A549 (cell line): ENCODE measurements around the gene EXOG. TPM values are rescaled to one million over a fixed set of nuclear protein-coding genes. Genes with fewer than 3 reads are reported as not detected.

Experiments
- ATAC-seq, 2 experiments: fragments of 200-7000 bp in 1 of 2; fragments of >200 bp in 1 of 2; cut with Nextera tagmentation in 1 of 2; cut with Tn5 transposase in 1 of 2; 3 replicates each; pipeline versions ENCODE4 v1.8.0 to v1.9.1; 2018 to 2020; ENCODE audit warnings: mild to moderate bottlenecking in 1 of 2, moderate library complexity in 1 of 2
- CTCF ChIA-PET: fragments of 300-600 bp; sonication (Branson Sonifier 250); formaldehyde crosslinking; extraction: SDS; loops from one replicate; lab custom pipeline; 2021; ENCODE audit warnings: antibody characterized with exemption, inconsistent platforms; lab: Yijun Ruan, JAX
- POLR2A ChIA-PET: fragments of 350-600 bp; formaldehyde crosslinking; extraction: SDS; loops from one replicate; lab custom pipeline; 2021; ENCODE audit warnings: antibody characterized with exemption, inconsistent platforms; lab: Yijun Ruan, JAX
- DNase-seq, 2 experiments: peaks; one replicate each; pipeline versions ENCODE4 v3.0.0 to v3.0.0-alpha.2; 2011 to 2016; ENCODE audit warnings: low read depth in 1 of 2, low spot score in 1 of 2
- FAIRE-seq: peaks from 2 replicates; lab custom pipeline; 2011; peaks lifted over from hg19 to GRCh38; lab: Jason Lieb, UNC
- H3K27ac ChIP-seq, 2 experiments: fragments of >200 bp; sonication (Bioruptor Twin); formaldehyde crosslinking; 3 replicates each; pipeline ENCODE4 v1.5.1; 2016 to 2017
- H3K4me1 ChIP-seq: fragments of >200 bp; sonication (Bioruptor Twin); formaldehyde crosslinking; 3 replicates; pipeline ENCODE4 v1.6.1; 2016
- H3K4me2 ChIP-seq: fragments of >200 bp; sonication (Bioruptor Twin); formaldehyde crosslinking; 3 replicates; pipeline ENCODE4 v1.6.1; 2016
- H3K4me3 ChIP-seq: fragments of >200 bp; sonication (Bioruptor Twin); formaldehyde crosslinking; 3 replicates; pipeline ENCODE4 v1.5.1; 2016
- H3K9me3 ChIP-seq: fragments of >200 bp; sonication (Bioruptor Twin); formaldehyde crosslinking; 3 replicates; pipeline ENCODE4 v1.6.1; 2016
- CBX8 ChIP-seq: fragments of 200-600 bp; sonication (generic); IDR thresholded peaks from 2 replicates; pipeline ENCODE4 v1.6.1; 2016
- CHD4 ChIP-seq: fragments of 200-600 bp; sonication (generic); IDR thresholded peaks from 2 replicates; pipeline ENCODE4 v1.6.1; 2016; ENCODE audit warnings: antibody characterized with exemption, mild to moderate bottlenecking, borderline replicate concordance
- EHF ChIP-seq: fragments of 250-450 bp; sonication (Bioruptor Pico); IDR thresholded peaks from 2 replicates; pipeline ENCODE4 v1.5.0; 2020; ENCODE audit warnings: mild to moderate bottlenecking
- EP300 ChIP-seq, 2 experiments: fragments of >200 bp; sonication (Bioruptor Twin); formaldehyde crosslinking; IDR thresholded peaks; 2 replicates in 1 of 2; 3 replicates in 1 of 2; pipeline ENCODE4 v1.6.1; 2016 to 2017
- ESRRA ChIP-seq: fragments of 150-350 bp; IDR thresholded peaks from 2 replicates; pipeline ENCODE4 v1.6.1; 2014; ENCODE audit warnings: mild to moderate bottlenecking, low read length, borderline replicate concordance
- FOSB ChIP-seq: fragments of 250-450 bp; sonication (Bioruptor Pico); IDR thresholded peaks from 2 replicates; pipeline ENCODE4 v1.5.0; 2020; ENCODE audit warnings: mild to moderate bottlenecking, moderate library complexity
- GATA3 ChIP-seq: IDR thresholded peaks from 2 replicates; pipeline ENCODE4 v1.6.1; 2012; ENCODE audit warnings: borderline replicate concordance
- HDAC2 ChIP-seq: fragments of 200-600 bp; sonication (generic); IDR thresholded peaks from 2 replicates; pipeline ENCODE4 v1.6.1; 2016
- JUNB ChIP-seq: fragments of >200 bp; sonication (Bioruptor Twin); formaldehyde crosslinking; IDR thresholded peaks from 2 replicates; pipeline ENCODE4 v1.6.1; 2016
- KDM1A ChIP-seq: fragments of 200-600 bp; sonication (generic); IDR thresholded peaks from 2 replicates; pipeline ENCODE4 v1.6.1; 2016; ENCODE audit warnings: low read depth, mild to moderate bottlenecking
- KDM5A ChIP-seq: fragments of 200-600 bp; sonication (generic); IDR thresholded peaks from 2 replicates; pipeline ENCODE4 v1.6.1; 2016; ENCODE audit warnings: antibody characterized with exemption, mild to moderate bottlenecking
- MAFK ChIP-seq: fragments of 450-650 bp; IDR thresholded peaks from 2 replicates; pipeline ENCODE4 v1.6.1; 2014; ENCODE audit not compliant: partially characterized antibody
- MAZ ChIP-seq: fragments of 150-350 bp; IDR thresholded peaks from 2 replicates; pipeline ENCODE4 v1.6.1; 2014; ENCODE audit warnings: antibody characterized with exemption, low read depth, low read length, borderline replicate concordance
- NPAS2 ChIP-seq: fragments of 250-450 bp; sonication (Bioruptor Pico); IDR thresholded peaks from 2 replicates; pipeline ENCODE4 v1.8.0; 2022; ENCODE audit warnings: mild to moderate bottlenecking, moderate library complexity, borderline replicate concordance
- NR3C1 ChIP-seq: fragments of >200 bp; sonication (Bioruptor Twin); formaldehyde crosslinking; IDR thresholded peaks from 3 replicates; pipeline ENCODE4 v1.6.1; 2017
- PHF8 ChIP-seq: fragments of 200-600 bp; sonication (generic); IDR thresholded peaks from 2 replicates; pipeline ENCODE4 v1.6.1; 2016; ENCODE audit warnings: low read depth, mild to moderate bottlenecking, antibody characterized with exemption, moderate library complexity, borderline replicate concordance
- POLR2A ChIP-seq: IDR thresholded peaks from 2 replicates; pipeline ENCODE4 v1.6.1; 2012; ENCODE audit warnings: mild to moderate bottlenecking, low read length
- POLR2AphosphoS2 ChIP-seq: conservative IDR thresholded peaks from 2 replicates; pipeline ENCODE4 v1.6.1; 2012; ENCODE audit warnings: low read length, improper control_type of control experiment, inconsistent platforms
- RAD21 ChIP-seq, 2 experiments: fragments of >200 bp in 1 of 2; sonication (Bioruptor Twin) in 1 of 2; formaldehyde crosslinking in 1 of 2; IDR thresholded peaks in 1 of 2; conservative IDR thresholded peaks in 1 of 2; 2 replicates in 1 of 2; 3 replicates in 1 of 2; pipeline ENCODE4 v1.6.1; 2012 to 2018; ENCODE audit warnings: inconsistent platforms in 1 of 2
- RARB ChIP-seq: fragments of 250-450 bp; sonication (Bioruptor Pico); IDR thresholded peaks from 2 replicates; pipeline ENCODE4 v1.8.0; 2021; ENCODE audit warnings: mild to moderate bottlenecking, moderate library complexity
- RNF2 ChIP-seq: fragments of 200-600 bp; sonication (generic); IDR thresholded peaks from 2 replicates; pipeline ENCODE4 v1.6.1; 2016; ENCODE audit warnings: low read depth, mild to moderate bottlenecking, antibody characterized with exemption, moderate library complexity, borderline replicate concordance
- SMC3 ChIP-seq: fragments of >200 bp; sonication (Bioruptor Twin); formaldehyde crosslinking; IDR thresholded peaks from 3 replicates; pipeline ENCODE4 v1.6.1; 2018; ENCODE audit warnings: inconsistent platforms
- ZFP36 ChIP-seq: fragments of 450-650 bp; IDR thresholded peaks from 2 replicates; pipeline ENCODE4 v1.6.1; 2014; ENCODE audit warnings: borderline replicate concordance; ENCODE audit not compliant: partially characterized antibody
- ZNF302 ChIP-seq: fragments of 250-450 bp; sonication (Bioruptor Pico); IDR thresholded peaks from 2 replicates; pipeline ENCODE4 v1.9.0; 2021; ENCODE audit warnings: inconsistent platforms, mild to moderate bottlenecking, moderate library complexity
- WGBS: methylation state at CpG from one replicate; pipeline ENCODE4 v1.1.6; 2017; ENCODE audit errors: missing lambda C conversion rate; 5-methylcytosine and 5-hydroxymethylcytosine counted together
- polyA minus RNA-seq: library from RNA; depleted of rRNA, polyadenylated mRNA; stranded (reverse); fragments of >200 nt; gene quantifications from 2 replicates; pipeline ENCODE4 v1.2.3, GENCODE V29; 2011; rRNA and poly(A)+ RNA removed
- polyA plus RNA-seq, 4 experiments: library from polyadenylated mRNA; depleted of rRNA in 3 of 4; stranded (reverse); fragments of >200 nt; fragmentation: RNase III in 1 of 4; extraction: RNeasy Plus Mini Kit Qiagen cat#74134 plus additional on column Dnase treatment in 1 of 4; gene quantifications; 2 replicates in 3 of 4; 3 replicates in 1 of 4; pipeline ENCODE4 v1.2.3, GENCODE V29; 2011 to 2017
- TF ChIP-seq, protein P1 (sequence below): IDR thresholded peaks from 2 replicates; pipeline ENCODE4 v1.6.1; 2012
- TF ChIP-seq, protein P2 (sequence below): fragments of 200-600 bp; sonication (generic); IDR thresholded peaks from 2 replicates; pipeline ENCODE4 v1.6.1; 2016; ENCODE audit warnings: antibody characterized with exemption, mild to moderate bottlenecking, moderate library complexity
- TF ChIP-seq, protein P3 (sequence below): fragments of 250-450 bp; sonication (Bioruptor Pico); IDR thresholded peaks from 2 replicates; pipeline ENCODE4 v1.5.0; 2020; ENCODE audit warnings: low read depth, mild to moderate bottlenecking, moderate library complexity
- TF ChIP-seq, protein P4 (sequence below): IDR thresholded peaks from 2 replicates; pipeline ENCODE4 v1.6.1; 2012; ENCODE audit warnings: low read depth, borderline replicate concordance
- TF ChIP-seq, protein P5 (sequence below): fragments of >200 bp; sonication (Bioruptor Twin); formaldehyde crosslinking; IDR thresholded peaks from 3 replicates; pipeline ENCODE4 v1.5.1; 2016
- TF ChIP-seq, protein P6 (sequence below): IDR thresholded peaks from 2 replicates; pipeline ENCODE4 v1.6.1; 2012

Gene EXOG, protein sequence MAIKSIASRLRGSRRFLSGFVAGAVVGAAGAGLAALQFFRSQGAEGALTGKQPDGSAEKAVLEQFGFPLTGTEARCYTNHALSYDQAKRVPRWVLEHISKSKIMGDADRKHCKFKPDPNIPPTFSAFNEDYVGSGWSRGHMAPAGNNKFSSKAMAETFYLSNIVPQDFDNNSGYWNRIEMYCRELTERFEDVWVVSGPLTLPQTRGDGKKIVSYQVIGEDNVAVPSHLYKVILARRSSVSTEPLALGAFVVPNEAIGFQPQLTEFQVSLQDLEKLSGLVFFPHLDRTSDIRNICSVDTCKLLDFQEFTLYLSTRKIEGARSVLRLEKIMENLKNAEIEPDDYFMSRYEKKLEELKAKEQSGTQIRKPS
- 16.6 and 17.1 TPM in 2 replicates for polyA plus RNA-seq (2011; rRNA removed)
- 3.9 and 4.0 TPM in 2 replicates for polyA plus RNA-seq (2012; cell fraction: cytosol; rRNA removed)
- 4.4 and 10.4 TPM in 2 replicates for polyA plus RNA-seq (2012; cell fraction: nucleus; rRNA removed)
- polyA plus RNA-seq (2017; fragmentation: RNase III; extraction: RNeasy Plus Mini Kit Qiagen cat#74134 plus additional on column Dnase treatment) = 11.2 to 16.0 TPM (median 12.9 TPM) in 3 replicates
- 6.1 TPM in 2 replicates for polyA minus RNA-seq

DNA sequence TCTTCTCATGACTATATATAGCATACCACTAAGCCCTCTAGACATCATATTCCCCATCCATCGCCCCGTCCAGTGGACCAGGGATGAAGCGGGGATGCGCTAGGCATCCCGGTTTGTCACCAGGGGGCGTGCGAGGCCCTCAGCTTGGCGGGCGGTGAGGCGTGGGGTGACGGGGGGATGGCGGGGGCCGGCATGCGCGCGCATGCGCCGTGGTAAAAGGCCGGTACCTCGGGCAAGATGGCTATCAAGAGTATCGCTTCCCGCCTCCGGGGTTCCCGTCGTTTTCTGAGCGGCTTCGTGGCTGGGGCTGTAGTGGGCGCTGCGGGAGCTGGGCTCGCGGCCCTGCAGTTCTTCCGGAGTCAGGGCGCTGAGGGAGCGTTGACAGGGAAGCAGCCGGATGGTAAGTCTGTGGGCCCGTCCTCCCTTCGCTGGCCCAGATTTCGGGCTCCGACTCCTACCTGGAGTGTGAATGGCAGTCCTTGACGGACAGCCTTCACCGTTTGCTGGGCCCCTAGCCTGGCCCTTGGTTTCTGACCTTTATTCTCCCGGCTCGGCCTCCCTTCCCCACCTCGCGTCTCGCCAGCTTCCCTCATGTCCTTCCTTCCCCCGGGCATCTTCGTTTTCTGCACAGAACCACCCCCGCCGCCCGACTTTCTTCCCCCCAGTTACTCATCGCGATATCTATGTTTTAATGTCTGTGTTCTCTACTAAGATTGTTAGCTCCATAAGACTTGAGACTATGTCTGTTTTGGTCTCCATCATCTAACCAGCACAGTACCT lies at the start of gene EXOG:
EXOG (plus strand) TSS at position 210 of the 780 bp plus-strand sequence; CDS start at position 238, 28 bp downstream.
- peak; percentile 93 to 98 for DNase-seq
- FAIRE-seq = no peak
- 4% methylated on average over 35 of the region's 53 CpGs for WGBS
- POLR2A ChIA-PET = interaction anchor here (0.6 to 1.2 kb wide), 7 partner anchors 8 to 1903 kb away, joined by 3 to 6 read pairs (median 3); partner anchors contain the start of gene OXSR1
- peak; percentile 96 to 99 for ATAC-seq
- H3K4me2 ChIP-seq = peak within 1 kb of the TSS; percentile 82
- peak within 1 kb of the TSS; percentile 79 to 87 for H3K27ac ChIP-seq
- CTCF ChIA-PET = interaction anchor here (0.6 to 3.3 kb wide), 29 partner anchors 9 to 573 kb away, joined by 3 to 21 read pairs (median 4); partner anchors contain the start of gene XYLB
- H3K4me3 ChIP-seq = peak within 1 kb of the TSS; percentile 64
- peaks cover 6% of the 10 kb centered on the region; the same call in 1 of the 3 replicates for H3K4me1 ChIP-seq
- H3K9me3 ChIP-seq = no peaks in the 10 kb centered on the region
- TF ChIP-seq MAFK = no peak
- TF ChIP-seq CBX8 = no peak
- no peak for TF ChIP-seq RARB (CRISPR knock-in tag)
- TF ChIP-seq EP300 (IDR thresholded peaks at IDR 0.05) = no peak
- TF ChIP-seq, protein P1, sequence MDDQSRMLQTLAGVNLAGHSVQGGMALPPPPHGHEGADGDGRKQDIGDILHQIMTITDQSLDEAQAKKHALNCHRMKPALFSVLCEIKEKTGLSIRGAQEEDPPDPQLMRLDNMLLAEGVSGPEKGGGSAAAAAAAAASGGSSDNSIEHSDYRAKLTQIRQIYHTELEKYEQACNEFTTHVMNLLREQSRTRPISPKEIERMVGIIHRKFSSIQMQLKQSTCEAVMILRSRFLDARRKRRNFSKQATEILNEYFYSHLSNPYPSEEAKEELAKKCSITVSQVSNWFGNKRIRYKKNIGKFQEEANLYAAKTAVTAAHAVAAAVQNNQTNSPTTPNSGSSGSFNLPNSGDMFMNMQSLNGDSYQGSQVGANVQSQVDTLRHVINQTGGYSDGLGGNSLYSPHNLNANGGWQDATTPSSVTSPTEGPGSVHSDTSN = no peak
- no peak for TF ChIP-seq GATA3
- TF ChIP-seq, protein P2, sequence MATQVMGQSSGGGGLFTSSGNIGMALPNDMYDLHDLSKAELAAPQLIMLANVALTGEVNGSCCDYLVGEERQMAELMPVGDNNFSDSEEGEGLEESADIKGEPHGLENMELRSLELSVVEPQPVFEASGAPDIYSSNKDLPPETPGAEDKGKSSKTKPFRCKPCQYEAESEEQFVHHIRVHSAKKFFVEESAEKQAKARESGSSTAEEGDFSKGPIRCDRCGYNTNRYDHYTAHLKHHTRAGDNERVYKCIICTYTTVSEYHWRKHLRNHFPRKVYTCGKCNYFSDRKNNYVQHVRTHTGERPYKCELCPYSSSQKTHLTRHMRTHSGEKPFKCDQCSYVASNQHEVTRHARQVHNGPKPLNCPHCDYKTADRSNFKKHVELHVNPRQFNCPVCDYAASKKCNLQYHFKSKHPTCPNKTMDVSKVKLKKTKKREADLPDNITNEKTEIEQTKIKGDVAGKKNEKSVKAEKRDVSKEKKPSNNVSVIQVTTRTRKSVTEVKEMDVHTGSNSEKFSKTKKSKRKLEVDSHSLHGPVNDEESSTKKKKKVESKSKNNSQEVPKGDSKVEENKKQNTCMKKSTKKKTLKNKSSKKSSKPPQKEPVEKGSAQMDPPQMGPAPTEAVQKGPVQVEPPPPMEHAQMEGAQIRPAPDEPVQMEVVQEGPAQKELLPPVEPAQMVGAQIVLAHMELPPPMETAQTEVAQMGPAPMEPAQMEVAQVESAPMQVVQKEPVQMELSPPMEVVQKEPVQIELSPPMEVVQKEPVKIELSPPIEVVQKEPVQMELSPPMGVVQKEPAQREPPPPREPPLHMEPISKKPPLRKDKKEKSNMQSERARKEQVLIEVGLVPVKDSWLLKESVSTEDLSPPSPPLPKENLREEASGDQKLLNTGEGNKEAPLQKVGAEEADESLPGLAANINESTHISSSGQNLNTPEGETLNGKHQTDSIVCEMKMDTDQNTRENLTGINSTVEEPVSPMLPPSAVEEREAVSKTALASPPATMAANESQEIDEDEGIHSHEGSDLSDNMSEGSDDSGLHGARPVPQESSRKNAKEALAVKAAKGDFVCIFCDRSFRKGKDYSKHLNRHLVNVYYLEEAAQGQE = no peak
- TF ChIP-seq ZNF302 = no peak
- no peak for TF ChIP-seq KDM1A
- TF ChIP-seq CHD4 = no peak
- TF ChIP-seq MAZ = no peak; the same call in 1 of the 2 replicates
- no peak for TF ChIP-seq EHF (CRISPR knock-in tag)
- peak; percentile 76 for TF ChIP-seq SMC3
- TF ChIP-seq, protein P3, sequence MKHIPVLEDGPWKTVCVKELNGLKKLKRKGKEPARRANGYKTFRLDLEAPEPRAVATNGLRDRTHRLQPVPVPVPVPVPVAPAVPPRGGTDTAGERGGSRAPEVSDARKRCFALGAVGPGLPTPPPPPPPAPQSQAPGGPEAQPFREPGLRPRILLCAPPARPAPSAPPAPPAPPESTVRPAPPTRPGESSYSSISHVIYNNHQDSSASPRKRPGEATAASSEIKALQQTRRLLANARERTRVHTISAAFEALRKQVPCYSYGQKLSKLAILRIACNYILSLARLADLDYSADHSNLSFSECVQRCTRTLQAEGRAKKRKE (CRISPR knock-in tag) = no peak
- TF ChIP-seq JUNB = no peak
- TF ChIP-seq RNF2 = no peak
- TF ChIP-seq PHF8 = peak; percentile 70; the same call in 1 of the 2 replicates
- no peak for TF ChIP-seq NPAS2
- TF ChIP-seq POLR2A = peak; percentile 54
- TF ChIP-seq POLR2AphosphoS2 = no peak
- TF ChIP-seq ZFP36 = no peak
- no peak for TF ChIP-seq FOSB (CRISPR knock-in tag)
- peak; percentile 55 to 70 for TF ChIP-seq RAD21 (conservative IDR thresholded peaks at IDR 0.05 in 1 of 2, IDR thresholded peaks at IDR 0.05 in 1 of 2)
- no peak for TF ChIP-seq NR3C1
- TF ChIP-seq, protein P4, sequence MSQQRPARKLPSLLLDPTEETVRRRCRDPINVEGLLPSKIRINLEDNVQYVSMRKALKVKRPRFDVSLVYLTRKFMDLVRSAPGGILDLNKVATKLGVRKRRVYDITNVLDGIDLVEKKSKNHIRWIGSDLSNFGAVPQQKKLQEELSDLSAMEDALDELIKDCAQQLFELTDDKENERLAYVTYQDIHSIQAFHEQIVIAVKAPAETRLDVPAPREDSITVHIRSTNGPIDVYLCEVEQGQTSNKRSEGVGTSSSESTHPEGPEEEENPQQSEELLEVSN = peak; percentile 86
- TF ChIP-seq KDM5A = 0 out of 2 replicates have a peak, but pooled peaks have one; percentile 28
- no peak for TF ChIP-seq ESRRA
- no peak for TF ChIP-seq HDAC2
- TF ChIP-seq, protein P5, sequence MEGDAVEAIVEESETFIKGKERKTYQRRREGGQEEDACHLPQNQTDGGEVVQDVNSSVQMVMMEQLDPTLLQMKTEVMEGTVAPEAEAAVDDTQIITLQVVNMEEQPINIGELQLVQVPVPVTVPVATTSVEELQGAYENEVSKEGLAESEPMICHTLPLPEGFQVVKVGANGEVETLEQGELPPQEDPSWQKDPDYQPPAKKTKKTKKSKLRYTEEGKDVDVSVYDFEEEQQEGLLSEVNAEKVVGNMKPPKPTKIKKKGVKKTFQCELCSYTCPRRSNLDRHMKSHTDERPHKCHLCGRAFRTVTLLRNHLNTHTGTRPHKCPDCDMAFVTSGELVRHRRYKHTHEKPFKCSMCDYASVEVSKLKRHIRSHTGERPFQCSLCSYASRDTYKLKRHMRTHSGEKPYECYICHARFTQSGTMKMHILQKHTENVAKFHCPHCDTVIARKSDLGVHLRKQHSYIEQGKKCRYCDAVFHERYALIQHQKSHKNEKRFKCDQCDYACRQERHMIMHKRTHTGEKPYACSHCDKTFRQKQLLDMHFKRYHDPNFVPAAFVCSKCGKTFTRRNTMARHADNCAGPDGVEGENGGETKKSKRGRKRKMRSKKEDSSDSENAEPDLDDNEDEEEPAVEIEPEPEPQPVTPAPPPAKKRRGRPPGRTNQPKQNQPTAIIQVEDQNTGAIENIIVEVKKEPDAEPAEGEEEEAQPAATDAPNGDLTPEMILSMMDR = peak; percentile 79
- TF ChIP-seq, protein P6, sequence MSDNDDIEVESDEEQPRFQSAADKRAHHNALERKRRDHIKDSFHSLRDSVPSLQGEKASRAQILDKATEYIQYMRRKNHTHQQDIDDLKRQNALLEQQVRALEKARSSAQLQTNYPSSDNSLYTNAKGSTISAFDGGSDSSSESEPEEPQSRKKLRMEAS = peak; percentile 51
